Kidney tubule cell (primary cell): Measurements from ENCODE around the gene STMN1.

Experiments
- DNase-seq: peaks from one replicate; pipeline ENCODE4 v3.0.0-alpha.2; 2018; ENCODE audit warnings: low spot score

The STMN1 gene

GRCh38 chr1:25891606-25892005 lies 14.6 kb downstream of the STMN1 start:
- no peak for DNase-seq

GRCh38 chr1:25890239-25891034 lies 15.8 kb downstream of the STMN1 start:
- DNase-seq, result peak; percentile 98

- DNase-seq, result no peak
Observed at GRCh38 chr1:25889470-25889869, 16.7 kb downstream of the STMN1 start.

GRCh38 chr1:25888426-25888987 lies 17.7 kb downstream of the STMN1 start:
- DNase-seq, result no peak

GRCh38 chr1:25885602-25886001 lies 20.6 kb downstream of the STMN1 start:
- DNase-seq, result no peak

- DNase-seq, result no peak
Observed at GRCh38 chr1:25881266-25881665, 25.0 kb downstream of the STMN1 start.

- DNase-seq, result no peak
Observed at GRCh38 chr1:25880518-25880917, 25.7 kb downstream of the STMN1 start.

- peak; percentile 24 for DNase-seq
Observed at GRCh38 chr1:25879675-25880074, 26.5 kb downstream of the STMN1 start.

GRCh38 chr1:25878690-25879089 lies 27.5 kb downstream of the STMN1 start:
- no peak for DNase-seq

GRCh38 chr1:25877155-25877554 lies 29.1 kb downstream of the STMN1 start:
- no peak for DNase-seq

GRCh38 chr1:25876693-25877077 lies 29.5 kb downstream of the STMN1 start:
- DNase-seq, result no peak

GRCh38 chr1:25875856-25876692 lies 30.1 kb downstream of the STMN1 start:
- no peak for DNase-seq

- DNase-seq, result peak; percentile 82
Observed at GRCh38 chr1:25875154-25875855, 30.9 kb downstream of the STMN1 start, which contains the start of gene PAQR7. Gene PAQR7 (minus strand): TSS chr1:25875708. CDS start chr1:25863839, 11,869 bp downstream.

- no peak for DNase-seq
Observed at GRCh38 chr1:25874635-25875153, 31.5 kb downstream of the STMN1 start.

- no peak for DNase-seq
Observed at GRCh38 chr1:25874209-25874608, 32.0 kb downstream of the STMN1 start.

GRCh38 chr1:25873120-25873519 lies 33.1 kb downstream of the STMN1 start:
- DNase-seq, result peak; percentile 31

- DNase-seq, result no peak
Observed at GRCh38 chr1:25872713-25873112, 33.5 kb downstream of the STMN1 start.

- DNase-seq, result no peak
Observed at GRCh38 chr1:25871704-25872494, 34.3 kb downstream of the STMN1 start.

GRCh38 chr1:25871086-25871703 lies 35.0 kb downstream of the STMN1 start:
- DNase-seq, result no peak

- DNase-seq, result no peak
Observed at GRCh38 chr1:25870614-25871013, 35.6 kb downstream of the STMN1 start.
